IMR-90 (cell line): ENCODE data around the gene CPTP. TPM values are rescaled to one million over a fixed set of nuclear protein-coding genes. Genes with fewer than 3 reads are reported as not detected.

Experiments used
- ATAC-seq: fragments of 200-7000 bp; cut with Tn5 transposase; 2 replicates; pipeline ENCODE4 v1.9.1; 2020; ENCODE audit warnings: low read depth, mild to moderate bottlenecking, moderate library complexity
- BruUV-seq: library from RNA; stranded (reverse); fragments of 400-500 nt; replicated peaks from 2 replicates; lab custom pipeline; 2021; lab: Mats Ljungman, UMichigan
- CTCF ChIA-PET: fragments of 300-600 bp; formaldehyde crosslinking; extraction: SDS; loops from one replicate; lab custom pipeline; 2021; ENCODE audit warnings: antibody characterized with exemption; lab: Yijun Ruan, JAX
- POLR2A ChIA-PET: fragments of 300-600 bp; sonication (Branson Sonifier 250); formaldehyde crosslinking; loops from one replicate; lab custom pipeline; 2022; ENCODE audit warnings: antibody characterized with exemption; ENCODE audit not compliant: unreplicated experiment; lab: Charles Lee
- DNase-seq: peaks from one replicate; pipeline ENCODE4 v3.0.0; 2013
- H2AFZ ChIP-seq: replicated peaks from 2 replicates; pipeline ENCODE3; 2013; ENCODE audit warnings: low read length, mild to moderate bottlenecking; ENCODE audit not compliant: poor library complexity
- H2AK5ac ChIP-seq: 2 replicates; pipeline ENCODE4 v1.6.1; 2013; ENCODE audit warnings: low read depth, low read length, inconsistent platforms
- H2AK9ac ChIP-seq: replicated peaks from 2 replicates; pipeline ENCODE3; 2013; ENCODE audit warnings: mild to moderate bottlenecking, low read depth, low read length, moderate library complexity; ENCODE audit not compliant: poor library complexity
- H2BK120ac ChIP-seq: 2 replicates; pipeline ENCODE4 v1.6.1; 2013; ENCODE audit warnings: low read depth, low read length, inconsistent platforms
- H2BK15ac ChIP-seq: 3 replicates; pipeline ENCODE4 v1.6.1; 2013; ENCODE audit warnings: low read depth, low read length, inconsistent platforms
- H2BK20ac ChIP-seq: 2 replicates; pipeline ENCODE4 v1.6.1; 2013; ENCODE audit warnings: low read depth, mild to moderate bottlenecking, inconsistent platforms, low read length, moderate library complexity
- H2BK5ac ChIP-seq: 2 replicates; pipeline ENCODE4 v1.6.1; 2013; ENCODE audit warnings: mild to moderate bottlenecking, low read depth, low read length, inconsistent platforms; ENCODE audit not compliant: poor library complexity, severe bottlenecking
- H3K14ac ChIP-seq: replicated peaks from 2 replicates; pipeline ENCODE4 v1.6.1; 2013; ENCODE audit warnings: low read depth, low read length, inconsistent platforms
- H3K18ac ChIP-seq: 2 replicates; pipeline ENCODE4 v1.6.1; 2013; ENCODE audit warnings: low read depth, low read length, control low read depth
- H3K23ac ChIP-seq: 2 replicates; pipeline ENCODE4 v1.6.1; 2013; ENCODE audit warnings: low read depth, low read length, inconsistent platforms
- H3K27ac ChIP-seq: 2 replicates; pipeline ENCODE4 v1.5.1; 2013; ENCODE audit warnings: mild to moderate bottlenecking, control low read depth, low read length; ENCODE audit not compliant: insufficient read depth
- H3K27me3 ChIP-seq: 2 replicates; pipeline ENCODE4 v1.6.1; 2013; ENCODE audit warnings: low read length; ENCODE audit not compliant: control insufficient read depth, insufficient read depth
- H3K36me3 ChIP-seq: 2 replicates; pipeline ENCODE4 v1.6.1; 2013; ENCODE audit warnings: low read length, mixed read lengths; ENCODE audit not compliant: control insufficient read depth, insufficient read depth
- H3K4ac ChIP-seq: 2 replicates; pipeline ENCODE4 v1.6.1; 2013; ENCODE audit warnings: low read depth, low read length, inconsistent platforms
- H3K4me1 ChIP-seq: 2 replicates; pipeline ENCODE4 v1.6.1; 2013; ENCODE audit warnings: low read length, mixed read lengths; ENCODE audit not compliant: control insufficient read depth, insufficient read depth
- H3K4me2 ChIP-seq: 2 replicates; pipeline ENCODE4 v1.6.1; 2013; ENCODE audit warnings: low read depth, mild to moderate bottlenecking, control low read depth, low read length, moderate library complexity
- H3K4me3 ChIP-seq: 2 replicates; pipeline ENCODE4 v1.5.1; 2013; ENCODE audit warnings: low read depth, mild to moderate bottlenecking, control low read depth, low read length, moderate library complexity; ENCODE audit not compliant: insufficient read depth
- H3K56ac ChIP-seq: 2 replicates; pipeline ENCODE4 v1.6.1; 2013; ENCODE audit warnings: low read length, inconsistent platforms; ENCODE audit not compliant: insufficient read depth; ENCODE audit errors: extremely low read depth
- H3K79me1 ChIP-seq, 2 experiments: 2 replicates each; pipeline ENCODE4 v1.6.1; 2013; ENCODE audit warnings: low read length in 2 of 2, inconsistent platforms in 1 of 2, low read depth in 1 of 2
- H3K9ac ChIP-seq: 2 replicates; pipeline ENCODE4 v1.6.1; 2013; ENCODE audit warnings: low read depth, low read length, control low read depth
- H3K9me1 ChIP-seq: 2 replicates; pipeline ENCODE4 v1.6.1; 2013; ENCODE audit warnings: low read length, inconsistent platforms; ENCODE audit not compliant: insufficient read depth
- H3K9me3 ChIP-seq: 2 replicates; pipeline ENCODE4 v1.6.1; 2013; ENCODE audit warnings: low read length; ENCODE audit not compliant: control insufficient read depth, insufficient read depth
- H4K20me1 ChIP-seq: 2 replicates; pipeline ENCODE4 v1.6.1; 2013; ENCODE audit warnings: low read length, inconsistent platforms; ENCODE audit not compliant: insufficient read depth
- H4K5ac ChIP-seq: 2 replicates; pipeline ENCODE4 v1.6.1; 2013; ENCODE audit warnings: mild to moderate bottlenecking, low read depth, low read length, control low read depth
- H4K8ac ChIP-seq, 2 experiments: 2 replicates each; pipeline ENCODE4 v1.6.1; 2013; ENCODE audit warnings: low read depth in 2 of 2, low read length in 2 of 2, control low read depth in 1 of 2, inconsistent platforms in 1 of 2
- H4K91ac ChIP-seq: 2 replicates; pipeline ENCODE4 v1.6.1; 2013; ENCODE audit warnings: low read depth, low read length, inconsistent platforms; ENCODE audit not compliant: insufficient read depth
- CEBPB ChIP-seq: IDR thresholded peaks from 2 replicates; pipeline ENCODE4 v1.6.1; 2012; ENCODE audit warnings: low read depth, low read length, improper control_type of control experiment
- MAFK ChIP-seq: IDR thresholded peaks from 2 replicates; pipeline ENCODE4 v1.6.1; 2012; ENCODE audit warnings: low read depth, low read length, improper control_type of control experiment
- USF2 ChIP-seq: fragments of 150-350 bp; IDR thresholded peaks from 2 replicates; pipeline ENCODE4 v1.6.1; 2017; ENCODE audit warnings: mild to moderate bottlenecking, antibody characterized with exemption, low read length, low read depth
- WGBS, 2 experiments: methylation state at CpG; one replicate each; pipeline versions ENCODE4 v1.1.5 to v1.1.7; 2013; ENCODE audit warnings: missing lambda C conversion rate in 2 of 2; ENCODE audit not compliant: insufficient read length in 1 of 2; ENCODE audit errors: extremely low coverage in 2 of 2; 5-methylcytosine and 5-hydroxymethylcytosine counted together
- dilution Hi-C: fragments of 300-500 bp; cut with HindIII; formaldehyde crosslinking; loops from one replicate; pipeline ENCODE4 v1.14.3; 2018; ENCODE audit warnings: low sequenced_read_pairs; ENCODE audit not compliant: unreplicated experiment
- in situ Hi-C: fragments of 300-500 bp; cut with MboI; formaldehyde crosslinking; loops from 3 replicates; pipeline ENCODE4 v1.14.3; 2019; ENCODE audit warnings: low sequenced_read_pairs, inconsistent platforms, mixed read lengths
- intact Hi-C: fragments of 100-400 bp; cut with micrococcal nuclease; formaldehyde crosslinking; loops from 2 replicates; pipeline ENCODE4 v1.10.0; 2022
- polyA plus RNA-seq, 3 experiments: library from polyadenylated mRNA; depleted of rRNA; stranded (reverse); fragments of >200 nt; gene quantifications; 2 replicates each; pipeline ENCODE4 v1.2.3, GENCODE V29; 2012; ENCODE audit warnings: low replicate concordance in 1 of 3
- total RNA-seq: library from RNA; depleted of rRNA; stranded (reverse); fragments of >200 nt; gene quantifications from 2 replicates; pipeline ENCODE4 v1.2.3, GENCODE V29; 2012

Gene CPTP
- total and polyA plus RNA-seq, 2 of the 4 experiments (the other 2 are of a cell fraction) = 2.7 to 12.1 TPM

- Histone ChIP-seq H3K9ac (no peak overlapping the region), H2AK5ac (no peak overlapping the region), H2BK120ac (no peak overlapping the region), H3K9me3 (no peaks in the 10 kb centered on the region), H3K18ac (no peak overlapping the region), H2AFZ (no peak overlapping the region), H4K20me1 (peaks cover 1% of the 10 kb centered on the region; the same call in 1 of the 2 replicates), H4K5ac (no peak overlapping the region), H3K9me1 (peaks cover 4% of the 10 kb centered on the region; the same call in 1 of the 2 replicates), H3K4me2 (no peak overlapping the region), H4K91ac (no peak overlapping the region), H4K8ac (no peak overlapping the region), H3K27me3 (no peaks in the 10 kb centered on the region), H3K4me3 (no peak overlapping the region), H3K23ac (no peak overlapping the region), H2BK20ac (no peak overlapping the region), H3K4me1 (peaks cover 6% of the 10 kb centered on the region; the same call in 1 of the 2 replicates), H2AK9ac (peak overlapping the region; percentile 42), H2BK15ac (no peak overlapping the region), H3K36me3 (no peaks in the 10 kb centered on the region; the same call in 1 of the 2 replicates), H3K4ac (no peak overlapping the region), H3K56ac (no peak overlapping the region), H3K14ac (no peak overlapping the region), H3K79me1 (no peaks in the 10 kb centered on the region), H2BK5ac (no peak overlapping the region), H3K27ac (no peak overlapping the region)
- no peak for DNase-seq
- intact Hi-C loops = no loop called here
- BruUV-seq = no TSS peak
- ChIA-PET CTCF (no interaction called here), POLR2A (no interaction called here)
- no peak for ATAC-seq
- in situ Hi-C loops = no loop called here
- TF ChIP-seq USF2 = no peak
- TF ChIP-seq MAFK = no peak
- TF ChIP-seq CEBPB = no peak
- dilution Hi-C loops = no loop called here
- 84% methylated on average over 8 of the region's 50 CpGs; no CpG with 5 or more reads in 1 of the 2 experiments for WGBS, 2 experiments
Observed at GRCh38 chr1:1286313-1287261, 38.0 kb upstream of the CPTP start.
